Cardiac fibroblast (primary cell): ENCODE results near the gene PRKCH.

ENCODE experiments used
- DNase-seq, 2 donors: peaks; one replicate each; pipeline versions ENCODE4 v3.0.0 to v3.0.0-alpha.2; 2010; ENCODE audit warnings: low read depth in 2 of 2
- H3K4me3 ChIP-seq, 2 donors: replicated peaks in 1 of 2; 1 replicate in 1 of 2; 2 replicates in 1 of 2; pipeline ENCODE4 v1.5.1; 2011; ENCODE audit warnings: low read depth in 2 of 2, low read length in 2 of 2, mild to moderate bottlenecking in 2 of 2, moderate library complexity in 1 of 2
- TF ChIP-seq, protein P1 (sequence below): IDR thresholded peaks from one replicate; pipeline ENCODE4 v1.5.1; 2011; ENCODE audit warnings: low read depth, mild to moderate bottlenecking, low read length, inconsistent platforms

Gene PRKCH

DNA sequence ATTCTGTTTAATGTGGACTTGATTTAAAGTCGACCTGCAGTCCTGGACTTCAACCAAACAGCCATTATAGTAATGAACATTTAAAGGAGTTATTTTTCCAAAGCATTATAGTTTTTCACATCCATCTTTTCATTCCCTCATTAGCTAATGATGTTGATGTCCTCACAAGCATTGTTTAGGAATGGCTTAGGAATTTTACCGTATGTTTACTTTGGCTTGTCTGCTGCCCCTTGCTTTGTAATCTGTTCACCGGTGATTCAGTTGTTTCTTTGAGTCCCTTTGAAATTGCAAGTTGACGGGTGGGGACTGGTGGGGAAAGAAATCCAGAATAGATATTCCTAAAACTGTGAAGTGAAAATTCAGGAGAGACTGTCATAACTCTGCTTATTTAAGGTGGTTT lies 25.4 kb downstream of the PRKCH start:
- peak; percentile 10 to 73 for DNase-seq
- TF ChIP-seq, protein P1, sequence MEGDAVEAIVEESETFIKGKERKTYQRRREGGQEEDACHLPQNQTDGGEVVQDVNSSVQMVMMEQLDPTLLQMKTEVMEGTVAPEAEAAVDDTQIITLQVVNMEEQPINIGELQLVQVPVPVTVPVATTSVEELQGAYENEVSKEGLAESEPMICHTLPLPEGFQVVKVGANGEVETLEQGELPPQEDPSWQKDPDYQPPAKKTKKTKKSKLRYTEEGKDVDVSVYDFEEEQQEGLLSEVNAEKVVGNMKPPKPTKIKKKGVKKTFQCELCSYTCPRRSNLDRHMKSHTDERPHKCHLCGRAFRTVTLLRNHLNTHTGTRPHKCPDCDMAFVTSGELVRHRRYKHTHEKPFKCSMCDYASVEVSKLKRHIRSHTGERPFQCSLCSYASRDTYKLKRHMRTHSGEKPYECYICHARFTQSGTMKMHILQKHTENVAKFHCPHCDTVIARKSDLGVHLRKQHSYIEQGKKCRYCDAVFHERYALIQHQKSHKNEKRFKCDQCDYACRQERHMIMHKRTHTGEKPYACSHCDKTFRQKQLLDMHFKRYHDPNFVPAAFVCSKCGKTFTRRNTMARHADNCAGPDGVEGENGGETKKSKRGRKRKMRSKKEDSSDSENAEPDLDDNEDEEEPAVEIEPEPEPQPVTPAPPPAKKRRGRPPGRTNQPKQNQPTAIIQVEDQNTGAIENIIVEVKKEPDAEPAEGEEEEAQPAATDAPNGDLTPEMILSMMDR: no peak
- H3K4me3 ChIP-seq: no peak overlapping the region

DNA sequence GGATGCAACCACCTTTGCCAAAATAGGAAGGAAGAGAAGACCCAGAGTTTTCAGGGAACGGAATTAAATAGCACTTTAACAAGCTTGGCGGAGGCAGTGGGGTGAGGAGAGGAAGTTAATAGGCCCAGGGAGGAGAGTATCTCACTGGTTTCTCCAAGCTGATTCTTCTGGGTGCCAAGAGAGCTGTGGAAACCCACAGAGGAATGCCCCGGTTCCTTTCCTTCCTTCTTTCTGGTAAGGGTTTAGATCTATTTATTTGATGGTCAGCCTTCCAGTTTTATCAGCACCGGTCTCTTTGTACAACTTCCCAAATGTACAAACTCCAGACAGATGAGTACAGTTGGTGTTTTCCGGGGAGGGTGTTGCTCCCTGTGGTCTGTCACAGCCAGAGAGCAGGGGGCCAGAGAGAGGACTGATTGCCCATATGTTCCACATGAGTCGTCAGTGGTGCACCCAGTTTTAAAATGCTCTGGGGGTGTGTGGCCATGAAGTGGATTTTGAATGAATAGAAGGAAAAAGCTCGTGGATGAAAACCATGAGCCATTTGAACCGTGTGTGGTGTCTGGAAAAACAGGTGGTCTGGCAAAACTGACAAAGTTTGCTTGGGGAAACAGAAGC lies 26.6 kb downstream of the PRKCH start:
- TF ChIP-seq, protein P1: no peak
- DNase-seq: no peak
- H3K4me3 ChIP-seq: no peak overlapping the region

DNA sequence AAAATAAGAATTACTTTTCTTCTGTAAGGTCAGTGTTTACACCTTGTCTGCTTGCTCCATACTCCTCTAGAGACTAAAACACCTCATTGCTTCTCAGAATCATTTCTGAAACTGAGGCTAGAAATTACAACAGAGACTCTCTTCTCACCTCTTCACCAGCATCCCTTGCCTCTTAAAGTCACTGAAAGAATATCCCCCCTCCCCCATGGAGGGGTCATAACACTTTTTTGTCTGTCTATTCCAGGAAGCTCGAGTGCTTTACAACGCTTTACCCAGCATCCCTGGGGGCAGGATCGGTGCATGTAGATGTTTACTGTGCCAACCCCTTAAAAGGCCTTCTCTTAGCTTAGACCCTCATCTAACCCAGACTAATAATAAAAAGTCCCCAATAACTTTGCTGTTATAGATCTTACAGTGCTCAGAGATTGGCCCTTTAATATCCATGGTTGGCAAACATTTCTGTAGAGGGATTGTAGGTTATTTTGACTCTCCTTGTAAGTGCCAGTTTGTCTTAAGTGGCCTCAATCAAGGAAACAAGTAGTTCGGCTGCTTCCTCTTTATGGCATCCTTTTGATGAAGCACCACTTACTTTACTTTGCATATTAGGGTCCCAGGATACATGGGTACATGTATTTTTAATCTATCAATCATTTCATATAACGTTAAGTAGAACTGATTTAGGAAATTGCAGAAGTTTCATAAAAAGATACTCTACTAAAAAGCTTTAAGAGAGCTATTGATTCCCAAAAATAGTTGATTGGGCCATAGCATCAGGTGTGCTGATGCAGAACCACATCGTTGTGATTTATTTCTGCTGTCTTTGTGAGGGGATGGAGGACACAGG lies 29.3 kb downstream of the PRKCH start:
- no peak for DNase-seq
- H3K4me3 ChIP-seq: no peak overlapping the region
- TF ChIP-seq, protein P1: no peak

DNA sequence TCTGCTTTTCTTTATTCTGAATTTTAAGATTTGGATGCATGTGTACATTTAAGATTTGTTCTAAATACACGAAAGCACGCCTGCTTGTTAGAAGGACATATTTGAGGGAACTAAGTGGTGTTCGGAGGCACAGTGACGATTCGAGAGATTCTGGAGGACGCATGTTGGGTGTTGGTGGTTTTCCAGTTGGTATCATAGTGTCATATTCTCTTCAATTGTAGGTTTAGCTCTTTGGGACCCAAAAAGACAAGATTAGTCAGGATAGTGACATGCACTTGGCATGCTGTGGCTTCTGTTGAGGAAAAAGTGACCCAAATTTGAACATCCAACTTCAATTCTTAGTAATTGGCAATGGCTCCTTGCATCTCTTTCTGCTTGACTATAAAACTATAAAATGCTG lies 30.1 kb downstream of the PRKCH start:
- TF ChIP-seq, protein P1: no peak
- no peak overlapping the region for H3K4me3 ChIP-seq

DNA sequence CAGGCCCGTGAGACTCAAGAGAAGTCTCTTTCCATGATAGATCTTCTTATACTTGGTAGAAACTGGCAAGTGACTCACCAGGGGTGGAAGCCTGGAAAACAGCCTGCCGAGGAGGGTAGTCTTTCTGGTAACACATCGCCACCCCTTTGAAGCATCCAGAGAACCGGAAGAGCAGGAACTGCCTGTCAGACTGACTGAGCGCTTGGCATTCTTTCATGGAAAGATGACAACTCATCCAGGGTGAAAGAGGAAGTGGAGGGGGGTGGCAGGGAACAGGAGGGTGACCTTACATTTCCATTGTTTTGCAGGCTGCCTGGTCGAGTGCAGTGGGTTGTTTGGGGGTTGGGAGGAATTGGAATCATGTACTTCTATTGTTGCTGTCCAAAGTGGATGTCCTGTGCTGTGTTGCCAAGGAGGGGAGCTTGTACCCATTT lies 34.5 kb downstream of the PRKCH start:
- H3K4me3 ChIP-seq: peak overlapping the region in 1 of 2 donors; percentile 4
- DNase-seq: peak; percentile 88 to 92
- TF ChIP-seq, protein P1: no peak

More for the DNA sequence above, 30.1 kb downstream of the PRKCH start:
- no peak for DNase-seq

DNA sequence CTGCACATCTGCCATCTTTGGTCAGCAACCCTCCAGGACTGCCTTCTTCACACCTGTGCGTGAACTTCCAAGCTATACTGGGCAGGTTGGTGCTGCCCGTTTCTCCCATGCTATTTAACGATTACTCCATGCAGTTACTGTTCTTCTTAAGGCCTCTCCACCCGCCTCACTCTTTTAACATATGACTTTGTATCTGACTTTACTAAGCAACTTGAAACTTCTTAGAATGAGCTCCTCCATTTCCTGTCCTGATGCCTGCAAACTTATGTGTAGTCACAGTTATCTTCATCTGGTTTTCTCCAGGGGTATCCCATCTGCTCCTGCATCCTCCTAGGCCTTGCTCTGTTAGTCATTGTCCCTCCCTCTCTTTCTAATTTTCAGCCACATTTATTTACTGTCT lies 35.7 kb downstream of the PRKCH start:
- no peak overlapping the region for H3K4me3 ChIP-seq
- TF ChIP-seq, protein P1: no peak
- DNase-seq: no peak
